Activated naive CD4-positive, alpha-beta T cell treated with anti-CD3 and anti-CD28 coated beads, Interleukin-2, amount 50 U/mL, for 72 hours (primary cell): ENCODE data around the gene TK2. TPM values are rescaled to one million over a fixed set of nuclear protein-coding genes. Genes with fewer than 3 reads are reported as not detected.
A peak's percentile ranks its signal among the peaks of the same experiment; 100 is the strongest.
"Not testable (repeated sequence)": the region's sequence is repeated elsewhere in the genome, so short reads cannot be mapped to it uniquely, and the experiment has no call there.

Source experiments
- ATAC-seq, 2 donors: fragments of 150-1000 bp; cut with Tn5 transposase; 2 replicates each; pipeline ENCODE4 v1.10.0; 2021; ENCODE audit warnings: mild to moderate bottlenecking in 2 of 2, moderate library complexity in 2 of 2
- DNase-seq, 2 donors: peaks; one replicate each; pipeline ENCODE4 v3.0.0; 2021 to 2022; ENCODE audit warnings: low spot score in 2 of 2
- H3K27ac Mint-ChIP-seq, 2 donors: one replicate each; pipeline ENCODE4 v1.8.0; 2022; ENCODE audit warnings: mild to moderate bottlenecking in 2 of 2, mixed read lengths in 2 of 2
- H3K36me3 Mint-ChIP-seq, 2 donors: one replicate each; pipeline ENCODE4 v1.8.0; 2022; ENCODE audit warnings: mixed read lengths in 2 of 2
- H3K9me3 Mint-ChIP-seq, 2 donors: one replicate each; pipeline ENCODE4 v1.8.0; 2022; ENCODE audit warnings: mixed read lengths in 2 of 2
- total RNA-seq, 2 donors: library from RNA; stranded (reverse); gene quantifications; one replicate each; pipeline ENCODE4 v1.2.3, GENCODE V29; 2022

TK2 gene
- total RNA-seq, 2 donors from 2014 or later = 2.7 to 9.1 TPM

DNA sequence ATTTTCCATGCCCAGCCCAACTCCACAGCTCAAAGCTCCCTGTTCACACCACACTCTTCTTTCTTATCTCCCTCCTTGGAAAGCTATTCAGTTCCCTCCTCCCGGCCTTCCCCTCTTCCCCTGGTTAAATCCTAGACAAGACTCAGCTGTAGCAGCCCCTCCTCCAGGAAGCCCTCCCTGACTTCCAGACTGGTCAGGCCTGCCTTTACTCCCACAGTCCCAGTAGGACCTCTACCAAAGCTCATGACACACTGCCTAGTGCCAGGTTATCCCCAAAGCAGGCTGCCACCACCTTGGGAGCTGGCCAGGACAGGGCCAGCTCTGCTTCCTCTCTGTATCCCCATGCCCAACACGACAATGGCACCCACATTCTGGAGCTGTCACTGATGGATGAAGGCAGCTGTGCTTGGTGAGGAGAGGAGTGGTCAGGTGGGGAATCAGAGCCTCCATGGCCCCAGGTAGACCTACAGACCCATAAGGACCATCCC, 72.8 kb downstream of the TK2 start:
- Mint-ChIP-seq H3K9me3 (no peaks in the 10 kb centered on the region), H3K36me3 (no peaks in the 10 kb centered on the region), H3K27ac (peak overlapping the region; percentile 9 to 70)
- DNase-seq (no peak), ATAC-seq (no peak)

DNA sequence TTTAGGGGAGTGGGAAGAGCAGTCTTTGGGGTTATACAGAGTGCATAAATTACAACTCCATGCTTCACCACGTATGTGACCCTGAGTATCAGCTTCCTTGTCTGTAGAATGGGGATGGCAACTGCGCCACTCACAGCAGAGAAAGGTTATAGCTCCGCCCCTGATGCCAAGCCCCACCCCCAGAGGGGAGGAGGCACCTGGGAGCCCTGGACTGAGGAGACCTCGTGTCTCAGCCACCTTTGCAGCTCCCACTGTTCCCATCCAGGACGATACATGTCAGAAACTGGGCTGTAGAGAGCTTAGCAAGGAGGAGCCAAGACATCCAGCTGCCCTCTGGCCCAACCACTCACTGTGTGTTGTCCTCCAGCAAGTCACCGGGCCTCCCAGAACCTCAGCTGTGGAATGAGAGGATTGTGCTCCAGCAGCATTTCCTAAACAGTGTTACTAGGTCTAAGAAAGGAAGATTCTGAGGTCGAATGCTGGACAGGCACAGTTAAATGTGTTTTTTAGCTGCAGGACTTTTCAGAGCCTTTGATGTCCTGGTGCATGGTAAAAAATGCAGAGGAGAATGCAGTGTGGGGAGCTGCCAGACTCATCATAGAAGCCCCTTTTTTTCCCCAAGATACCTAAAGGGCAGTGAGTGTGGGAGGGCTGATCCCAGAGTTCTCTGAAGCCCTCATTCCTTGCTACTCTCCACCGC, 73.4 kb downstream of the TK2 start:
- ATAC-seq (peak in 1 of 2 donors; percentile 36), DNase-seq (peak in 1 of 2 donors; percentile 67)
- Mint-ChIP-seq H3K27ac (peak overlapping the region; percentile 9 to 70), H3K9me3 (no peaks in the 10 kb centered on the region), H3K36me3 (no peaks in the 10 kb centered on the region)

DNA sequence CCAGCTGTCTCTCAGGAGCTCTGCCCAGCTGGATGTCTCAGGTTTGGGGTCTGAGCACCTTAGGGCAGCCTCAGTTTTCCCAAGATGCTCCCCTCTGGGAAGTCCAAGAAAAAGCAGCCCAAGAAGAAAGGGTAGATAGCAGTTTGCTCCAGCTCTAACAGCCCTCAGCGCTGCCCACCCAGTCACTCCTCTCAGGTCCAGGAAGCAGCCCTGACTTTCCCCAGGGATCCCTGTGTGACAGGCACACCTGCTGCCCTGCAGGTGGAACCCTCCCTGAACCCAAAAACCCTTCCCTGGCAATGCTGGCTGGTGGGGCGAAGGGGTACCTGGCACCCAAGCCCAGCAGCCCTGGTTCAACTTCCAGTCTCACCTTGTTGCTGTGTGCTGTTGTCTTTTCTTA, 74.7 kb downstream of the TK2 start:
- peak overlapping the region; percentile 12 to 25 for H3K27ac Mint-ChIP-seq

DNA sequence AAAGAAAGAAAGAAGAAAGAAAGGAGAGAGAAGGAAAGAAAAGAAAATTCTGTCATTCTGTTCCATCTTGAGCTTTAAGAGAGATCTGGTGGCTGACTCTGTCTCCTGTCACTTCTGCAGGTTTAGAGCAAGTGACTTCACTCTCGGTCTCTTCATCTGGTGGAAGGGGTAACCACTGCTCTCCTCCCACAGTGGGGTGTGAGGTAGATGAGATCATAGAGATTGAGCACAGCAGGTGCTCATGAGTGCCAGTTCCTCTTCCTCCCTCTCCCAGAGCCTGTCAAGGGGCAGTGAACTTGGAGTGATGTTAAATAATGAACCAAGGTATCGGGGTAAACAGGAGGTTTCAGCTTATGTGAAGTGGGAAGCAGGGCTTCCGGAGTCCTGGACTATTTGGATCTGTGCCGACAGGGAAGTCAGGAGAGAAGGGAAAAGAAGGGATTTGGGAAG, 75.1 kb downstream of the TK2 start:
- Mint-ChIP-seq H3K27ac (peak overlapping the region; percentile 12 to 57), H3K36me3 (no peaks in the 10 kb centered on the region), H3K9me3 (no peaks in the 10 kb centered on the region)
- ATAC-seq (peak; percentile 88 to 93), DNase-seq (peak in 1 of 2 donors; percentile 53)

More for the DNA sequence above, 74.7 kb downstream of the TK2 start:
- Mint-ChIP-seq H3K9me3 (no peaks in the 10 kb centered on the region), H3K36me3 (no peaks in the 10 kb centered on the region)
- ATAC-seq (no peak), DNase-seq (no peak)

DNA sequence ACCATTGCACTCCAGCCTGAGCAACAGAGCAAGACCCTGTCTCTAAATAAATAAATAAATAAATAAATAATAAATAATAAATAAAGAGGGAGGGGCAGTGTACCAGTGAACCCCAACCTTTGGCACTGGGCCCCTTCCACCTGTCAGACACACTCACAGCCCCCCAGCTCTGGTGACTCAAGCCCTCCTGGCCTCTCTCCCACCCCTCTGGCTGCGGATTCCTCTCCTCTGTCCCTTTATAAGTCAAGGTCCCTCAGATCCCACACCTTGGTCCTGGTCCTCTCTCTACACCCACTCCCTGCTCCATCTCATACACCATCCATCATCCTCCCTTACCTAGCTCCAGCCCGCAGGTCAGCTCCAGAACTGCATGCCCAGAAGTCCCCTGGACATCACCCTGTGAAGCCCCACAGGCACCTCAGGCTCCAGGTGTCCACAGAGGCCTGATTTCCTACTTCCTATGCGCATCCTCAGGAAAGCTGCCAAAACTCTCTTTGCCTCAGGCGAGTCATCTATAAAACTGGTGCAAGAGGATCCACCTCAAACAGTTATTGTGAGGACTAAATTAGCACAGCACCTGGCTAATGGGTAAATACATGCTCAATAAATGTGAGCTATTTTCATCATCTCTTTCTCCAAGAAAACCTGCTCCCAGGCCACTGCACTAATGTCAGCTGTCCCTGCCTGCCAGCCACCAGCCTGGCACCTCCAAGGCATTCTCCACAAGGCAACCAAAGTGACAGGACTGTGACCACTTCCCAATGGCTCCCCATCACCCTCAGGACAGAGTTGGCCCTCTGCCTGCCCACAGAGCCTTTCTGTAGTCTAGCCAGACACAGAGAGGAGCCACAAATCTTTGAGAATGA, 76.0 kb downstream of the TK2 start:
- no peaks in the 10 kb centered on the region for H3K9me3 Mint-ChIP-seq
- H3K36me3 Mint-ChIP-seq = no peaks in the 10 kb centered on the region
- DNase-seq (no peak), ATAC-seq (no peak)
- H3K27ac Mint-ChIP-seq = peak overlapping the region in 1 of 2 donors; percentile 12

DNA sequence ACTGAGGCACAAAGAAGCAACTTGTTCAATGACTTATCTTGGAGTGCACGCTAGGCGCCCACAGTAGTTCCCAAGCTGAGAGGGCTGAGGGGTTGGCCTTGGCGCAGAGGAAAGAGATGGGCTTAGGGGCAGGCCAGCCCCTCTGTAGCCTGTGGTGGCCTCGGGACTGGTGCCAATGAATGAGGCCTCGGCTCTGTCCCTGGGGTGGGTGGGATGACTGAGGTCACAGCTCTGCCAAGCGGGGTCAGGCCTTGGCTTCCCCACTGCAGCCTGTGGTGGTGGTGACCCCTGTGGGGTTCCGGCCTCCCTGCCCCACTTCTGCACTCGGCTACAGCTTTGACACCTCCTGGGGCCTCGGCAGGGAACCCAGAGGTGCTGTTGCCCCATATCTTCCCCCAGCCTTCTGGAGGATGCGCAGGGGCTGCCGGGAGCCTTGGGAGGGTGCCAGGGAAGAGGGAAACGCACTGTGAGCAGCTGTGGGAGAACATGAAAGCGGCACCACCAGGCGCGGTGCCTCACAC, 76.8 kb downstream of the TK2 start:
- Mint-ChIP-seq H3K36me3 (no peaks in the 10 kb centered on the region), H3K9me3 (no peaks in the 10 kb centered on the region), H3K27ac (no peak overlapping the region)
- no peak for DNase-seq
- no peak for ATAC-seq

DNA sequence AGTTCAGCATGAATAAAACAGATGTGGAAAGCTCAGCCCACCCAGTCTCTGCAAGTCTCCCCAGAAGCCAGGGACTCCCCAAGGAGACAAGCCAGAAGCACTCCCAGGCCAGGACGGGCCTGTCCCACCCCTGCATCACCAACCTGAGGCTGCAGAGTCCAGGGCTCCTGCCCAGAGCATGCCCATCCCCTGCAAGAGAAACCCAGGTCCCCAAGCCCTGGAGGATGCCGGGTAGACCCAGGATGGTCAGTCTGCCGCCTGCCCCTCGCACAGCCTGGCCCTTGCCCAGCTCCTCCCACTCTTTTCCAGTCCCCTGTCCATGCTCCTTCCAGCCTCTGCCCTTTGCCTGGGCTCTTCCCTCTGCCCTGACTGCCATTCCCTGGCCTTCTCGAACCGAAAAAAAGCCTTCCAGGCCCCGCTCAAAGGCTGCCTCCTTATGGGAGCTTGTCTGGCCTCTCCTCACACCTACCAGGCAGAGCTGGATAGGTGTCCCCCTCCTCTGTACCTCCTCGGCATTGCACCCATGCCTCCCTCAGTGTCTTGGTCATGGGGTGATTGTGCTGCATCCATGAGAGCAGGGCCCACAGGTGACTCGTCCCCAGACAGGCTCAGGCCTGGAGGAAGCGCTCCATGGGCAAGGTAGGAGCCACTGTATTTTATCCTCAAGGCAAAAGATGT, 78.1 kb downstream of the TK2 start:
- H3K36me3 Mint-ChIP-seq = no peaks in the 10 kb centered on the region
- no peaks in the 10 kb centered on the region for H3K9me3 Mint-ChIP-seq
- ATAC-seq = no peak
- DNase-seq = no peak
- H3K27ac Mint-ChIP-seq = no peak overlapping the region

DNA sequence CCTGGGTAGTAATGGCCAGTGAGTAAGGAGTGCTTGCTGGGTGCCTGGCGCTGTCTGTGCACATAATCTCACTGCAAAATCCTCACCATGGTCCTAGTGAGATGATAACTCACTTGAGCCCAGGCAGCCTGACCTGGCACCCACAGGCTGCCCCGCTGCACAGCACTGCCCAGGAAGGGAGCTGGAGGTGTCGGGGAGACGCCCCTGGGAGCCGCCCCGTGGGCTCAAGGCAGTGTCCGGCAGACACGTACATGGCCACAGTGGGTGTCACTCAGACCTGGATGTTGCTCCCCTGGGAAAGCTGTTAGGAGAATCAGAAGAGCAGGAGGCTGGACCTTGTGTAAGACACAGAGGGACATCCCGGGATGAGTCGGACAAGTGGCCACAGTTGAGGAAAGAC, 78.7 kb downstream of the TK2 start:
- no peaks in the 10 kb centered on the region for H3K9me3 Mint-ChIP-seq
- no peak for DNase-seq
- no peaks in the 10 kb centered on the region for H3K36me3 Mint-ChIP-seq
- no peak overlapping the region for H3K27ac Mint-ChIP-seq
- ATAC-seq = no peak

DNA sequence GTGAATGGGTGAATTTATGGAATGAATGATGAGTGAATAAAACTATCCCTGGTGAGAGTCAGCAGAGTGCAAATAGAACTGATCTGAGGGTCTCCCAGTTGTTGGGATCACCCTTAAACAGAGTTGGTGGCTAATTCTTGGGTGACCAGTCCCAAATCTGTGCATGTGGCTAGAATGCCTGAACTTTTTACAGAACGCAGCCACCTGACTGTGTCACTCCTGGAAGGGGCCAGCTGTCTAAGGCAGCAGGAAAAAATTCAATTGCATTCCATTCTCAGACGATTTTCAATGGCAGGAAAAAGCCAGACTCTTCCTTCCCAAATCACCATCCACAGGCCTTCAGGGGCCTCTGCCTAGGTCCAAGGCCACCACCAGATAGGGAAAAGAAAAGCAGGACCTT, 79.4 kb downstream of the TK2 start:
- Mint-ChIP-seq H3K9me3 (no peaks in the 10 kb centered on the region), H3K36me3 (no peaks in the 10 kb centered on the region), H3K27ac (no peak overlapping the region)
- DNase-seq (no peak), ATAC-seq (no peak)

DNA sequence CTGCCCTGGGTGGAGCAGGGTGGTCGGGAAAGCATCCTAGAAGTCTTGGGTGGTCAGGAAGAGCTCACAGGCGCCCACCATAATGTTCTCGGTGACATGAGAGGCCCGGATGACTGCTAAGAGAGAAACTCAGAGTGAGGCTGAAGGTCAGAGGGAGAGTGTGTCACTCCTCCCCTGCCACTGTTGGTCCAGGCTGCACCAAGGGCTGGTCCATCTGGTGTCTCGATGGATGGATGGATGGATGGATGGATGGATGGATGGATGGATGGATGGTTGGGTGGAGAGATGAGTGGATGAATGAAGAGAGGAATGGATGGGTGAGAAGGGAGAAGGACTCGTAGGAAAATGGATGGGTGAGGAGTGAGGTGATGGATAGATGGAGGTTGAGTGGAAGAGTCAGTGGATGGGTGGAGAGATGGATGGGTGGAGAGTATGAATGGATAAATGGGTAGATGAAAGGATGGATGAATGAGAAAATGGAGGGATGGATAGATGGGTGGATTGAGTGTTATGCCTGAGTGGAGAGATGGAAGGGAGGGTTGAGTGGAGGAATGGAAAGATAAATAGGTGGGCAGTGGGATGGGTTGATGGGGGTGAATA, 79.9 kb downstream of the TK2 start:
- DNase-seq (no peak), ATAC-seq (no peak)
- Mint-ChIP-seq H3K36me3 (no peaks in the 10 kb centered on the region), H3K9me3 (no peaks in the 10 kb centered on the region), H3K27ac (no peak overlapping the region)

DNA sequence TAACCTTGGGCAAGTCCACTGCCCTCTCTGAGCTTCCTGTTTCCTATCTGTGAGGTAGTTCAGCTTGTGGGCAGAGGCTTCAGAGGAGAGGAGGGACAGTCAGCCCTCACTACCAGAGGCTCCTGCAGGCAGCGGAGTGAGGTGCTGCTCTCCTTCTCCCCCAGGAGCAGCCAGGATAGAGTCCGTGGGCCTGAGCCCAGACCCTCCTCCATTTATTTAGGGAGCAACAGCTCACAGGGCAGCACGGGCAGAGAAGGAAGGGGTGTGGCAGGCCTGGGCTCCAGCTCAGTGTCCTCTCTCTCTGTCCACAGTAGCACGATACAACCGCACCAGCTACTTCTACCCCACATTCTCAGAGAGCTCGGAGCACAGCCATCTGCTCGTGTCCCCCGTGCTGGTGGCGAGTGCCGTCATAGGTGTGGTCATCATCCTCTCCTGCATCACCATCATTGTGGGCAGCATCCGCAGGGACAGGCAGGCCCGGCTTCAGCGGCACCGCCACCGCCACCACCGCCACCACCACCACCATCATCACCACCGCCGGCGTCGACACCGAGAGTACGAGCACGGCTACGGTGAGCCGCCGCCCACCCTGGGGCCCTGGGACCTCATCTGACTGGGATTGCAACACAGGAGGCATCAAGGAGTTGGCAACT, 80.5 kb downstream of the TK2 start:
- DNase-seq (no peak), ATAC-seq (no peak)
- Mint-ChIP-seq H3K27ac (peak overlapping the region in 1 of 2 donors; percentile 23), H3K36me3 (no peaks in the 10 kb centered on the region), H3K9me3 (no peaks in the 10 kb centered on the region)

DNA sequence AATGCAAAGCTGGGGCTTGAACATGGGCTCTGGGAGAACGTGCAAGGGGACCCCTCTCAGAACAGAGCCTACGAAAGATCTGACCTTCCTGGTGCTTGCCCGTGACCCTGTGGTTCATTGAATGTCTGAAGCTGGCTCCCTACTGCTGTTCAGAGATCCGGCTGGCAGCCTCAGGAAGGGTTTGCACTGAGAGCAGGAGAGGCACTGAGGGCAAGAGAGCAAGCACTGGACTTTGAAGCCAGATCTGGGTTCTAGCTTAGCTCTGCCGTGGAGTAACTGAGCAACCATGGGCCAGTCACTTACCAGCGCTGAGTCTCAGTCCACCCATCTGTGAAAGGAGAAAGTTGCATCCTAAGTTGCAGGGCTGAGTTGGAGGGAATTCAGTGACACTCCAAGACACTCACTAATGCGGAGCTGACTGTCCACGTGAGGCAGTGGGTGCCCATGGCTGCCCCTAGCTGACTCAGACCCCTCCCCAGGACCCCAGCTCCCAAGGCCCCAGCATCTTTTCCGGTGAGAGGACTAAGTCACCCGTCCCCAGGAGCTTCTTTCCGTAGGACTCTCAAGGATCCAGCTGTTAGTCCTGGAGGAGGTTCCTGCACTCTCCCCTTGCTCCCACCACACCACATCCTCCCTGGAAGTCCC, 81.5 kb downstream of the TK2 start:
- DNase-seq = no peak
- peak overlapping the region in 1 of 2 donors; percentile 66 for H3K27ac Mint-ChIP-seq
- ATAC-seq = no peak
- no peaks in the 10 kb centered on the region for H3K36me3 Mint-ChIP-seq
- H3K9me3 Mint-ChIP-seq = no peaks in the 10 kb centered on the region

DNA sequence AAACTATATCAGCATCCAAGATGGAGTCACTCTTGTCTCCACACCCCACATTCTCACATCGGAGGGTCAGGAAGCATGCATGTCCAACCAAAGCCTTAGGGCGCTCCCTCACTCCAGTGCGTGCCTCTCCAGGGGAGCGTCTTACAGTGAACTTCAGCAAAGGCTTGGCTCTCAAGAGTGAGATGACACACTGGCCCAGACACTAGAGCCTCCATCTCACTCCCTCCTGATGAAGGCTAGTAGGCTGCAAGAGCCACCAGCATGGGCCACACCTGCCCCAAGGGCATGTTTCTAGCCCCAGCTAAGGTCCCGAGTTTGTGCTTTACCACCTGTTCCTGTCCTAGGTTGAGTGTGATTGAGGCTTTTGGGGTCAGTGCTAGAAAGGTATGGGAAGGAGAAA, 82.3 kb downstream of the TK2 start:
- no peak for DNase-seq
- Mint-ChIP-seq H3K36me3 (no peaks in the 10 kb centered on the region), H3K27ac (no peak overlapping the region), H3K9me3 (no peaks in the 10 kb centered on the region)
- ATAC-seq = no peak

DNA sequence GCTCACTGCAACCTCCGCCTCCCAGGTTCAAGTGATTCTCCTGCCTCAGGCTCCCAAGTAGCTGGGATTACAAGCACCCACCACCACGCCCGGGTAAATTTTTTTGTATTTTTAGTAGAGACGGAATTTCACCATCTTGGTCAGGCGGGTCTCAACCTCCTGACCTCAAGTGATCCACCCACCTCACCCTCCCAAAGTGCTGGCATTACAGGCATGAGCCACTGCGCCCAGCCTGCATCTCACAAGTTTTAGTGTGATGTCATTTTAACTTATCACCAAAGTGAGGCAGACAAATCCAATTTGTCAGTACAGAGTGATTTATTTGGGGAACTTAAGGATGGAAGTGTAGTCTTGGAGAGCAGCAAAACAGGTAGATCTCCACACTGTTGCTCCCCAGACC, 83.3 kb downstream of the TK2 start:
- ATAC-seq, H3K36me3 Mint-ChIP-seq, H3K27ac Mint-ChIP-seq, DNase-seq, H3K9me3 Mint-ChIP-seq: not testable (repeated sequence)

DNA sequence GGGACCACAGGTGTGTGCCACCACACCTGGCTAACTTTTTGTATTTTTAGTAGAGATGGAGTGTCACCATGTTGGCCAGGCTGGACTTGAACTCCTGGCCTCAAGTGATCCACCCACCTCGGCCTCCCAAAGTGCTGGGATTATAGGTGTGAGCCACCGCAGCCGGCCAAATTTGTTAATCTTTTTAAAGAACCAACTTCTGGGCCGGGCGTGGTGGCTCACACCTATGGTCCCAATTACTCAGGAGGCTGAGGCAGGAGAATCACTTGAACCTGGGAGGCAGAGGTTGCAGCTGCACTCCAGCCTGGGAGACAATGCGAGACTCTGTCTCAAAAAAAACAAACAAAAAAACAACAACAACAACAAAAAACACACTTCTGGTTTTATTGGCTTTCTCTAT, 84.0 kb downstream of the TK2 start:
- not testable (repeated sequence) for DNase-seq, H3K9me3 Mint-ChIP-seq, H3K27ac Mint-ChIP-seq, H3K36me3 Mint-ChIP-seq, ATAC-seq

DNA sequence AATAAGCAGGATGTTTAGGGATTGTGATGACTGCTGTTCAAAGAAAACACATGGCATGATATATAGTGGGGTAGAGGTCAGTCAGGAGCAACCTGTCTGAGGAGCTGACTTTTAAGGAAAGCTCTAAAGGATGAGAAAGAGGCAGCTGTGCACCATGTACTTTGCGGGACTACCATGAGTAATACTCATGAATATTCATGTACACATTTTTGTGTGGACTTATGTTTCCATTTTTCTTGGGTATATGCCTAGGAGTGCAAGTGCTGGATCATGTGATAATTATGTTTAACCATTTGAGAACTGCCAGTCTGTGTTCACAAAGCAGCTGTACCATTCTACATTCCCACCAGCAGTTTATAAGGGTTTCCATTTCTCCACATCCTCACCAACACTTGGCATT, 87.0 kb downstream of the TK2 start:
- no peak overlapping the region for H3K27ac Mint-ChIP-seq
- DNase-seq (no peak), ATAC-seq (no peak)
- H3K9me3 Mint-ChIP-seq = no peaks in the 10 kb centered on the region
- H3K36me3 Mint-ChIP-seq = no peaks in the 10 kb centered on the region
